Measurements from ENCODE around the gene GUCY2F. TPM values are rescaled to one million over a fixed set of nuclear protein-coding genes. Genes with fewer than 3 reads are reported as not detected.

The GUCY2F gene
- 0.12 TPM for total RNA-seq
- long read RNA-seq = 0 reads

DNA sequence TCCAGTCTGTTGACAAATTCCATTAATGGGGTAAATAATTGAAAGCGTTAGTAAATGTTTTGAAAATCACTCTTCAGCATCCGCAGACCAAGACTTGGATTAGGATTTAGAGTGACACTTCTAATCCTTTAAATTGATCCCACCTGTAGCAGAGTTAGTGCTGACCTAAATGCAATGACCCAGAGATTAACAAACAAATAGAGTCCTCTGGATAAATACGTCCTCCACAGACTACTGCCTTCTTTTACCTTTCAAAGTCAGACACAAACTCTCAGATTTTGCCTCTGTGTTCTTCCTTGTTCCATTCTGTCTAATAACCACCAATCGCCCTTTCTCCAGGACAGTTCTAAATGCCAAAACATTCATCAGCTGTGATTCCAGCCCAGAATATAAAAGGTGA lies at the start of gene GUCY2F:
Gene GUCY2F, minus strand, starts transcription at position 101 of the 400 bp plus-strand sequence. CDS start 6,150 bp downstream, outside the sequence.
- ATAC-seq (no peak), DNase-seq (no peak)
- no peak within 1 kb of the TSS for H3K27ac ChIP-seq
- H3K4me1 ChIP-seq = no peaks in the 10 kb centered on the region
- H3K27me3 ChIP-seq = no peaks in the 10 kb centered on the region
- intact Hi-C loops (cut with DNase I) = loop anchor here (10.0 kb wide), 1 partner anchor 153 kb away; no protein-coding TSS in a partner anchor
- TF ChIP-seq, protein P1, sequence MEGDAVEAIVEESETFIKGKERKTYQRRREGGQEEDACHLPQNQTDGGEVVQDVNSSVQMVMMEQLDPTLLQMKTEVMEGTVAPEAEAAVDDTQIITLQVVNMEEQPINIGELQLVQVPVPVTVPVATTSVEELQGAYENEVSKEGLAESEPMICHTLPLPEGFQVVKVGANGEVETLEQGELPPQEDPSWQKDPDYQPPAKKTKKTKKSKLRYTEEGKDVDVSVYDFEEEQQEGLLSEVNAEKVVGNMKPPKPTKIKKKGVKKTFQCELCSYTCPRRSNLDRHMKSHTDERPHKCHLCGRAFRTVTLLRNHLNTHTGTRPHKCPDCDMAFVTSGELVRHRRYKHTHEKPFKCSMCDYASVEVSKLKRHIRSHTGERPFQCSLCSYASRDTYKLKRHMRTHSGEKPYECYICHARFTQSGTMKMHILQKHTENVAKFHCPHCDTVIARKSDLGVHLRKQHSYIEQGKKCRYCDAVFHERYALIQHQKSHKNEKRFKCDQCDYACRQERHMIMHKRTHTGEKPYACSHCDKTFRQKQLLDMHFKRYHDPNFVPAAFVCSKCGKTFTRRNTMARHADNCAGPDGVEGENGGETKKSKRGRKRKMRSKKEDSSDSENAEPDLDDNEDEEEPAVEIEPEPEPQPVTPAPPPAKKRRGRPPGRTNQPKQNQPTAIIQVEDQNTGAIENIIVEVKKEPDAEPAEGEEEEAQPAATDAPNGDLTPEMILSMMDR (IDR thresholded peaks at IDR 0.05) = no peak
- no peak within 1 kb of the TSS for H3K4me3 ChIP-seq
- no peaks in the 10 kb centered on the region for H3K36me3 ChIP-seq
- H3K9me3 ChIP-seq = no peaks in the 10 kb centered on the region

GRCh38 chrX:109519001-109519400 lies 37.1 kb upstream of the GUCY2F start:
- no peaks in the 10 kb centered on the region for H3K4me1 ChIP-seq
- H3K4me3 ChIP-seq = no peak overlapping the region
- no peak overlapping the region for H3K27ac ChIP-seq
- no peak for DNase-seq
- intact Hi-C loops (cut with DNase I) = no loop called here
- H3K36me3 ChIP-seq = no peaks in the 10 kb centered on the region
- no peak for ATAC-seq
- H3K27me3 ChIP-seq = no peaks in the 10 kb centered on the region
- no peaks in the 10 kb centered on the region for H3K9me3 ChIP-seq
- TF ChIP-seq, protein P1 (IDR thresholded peaks at IDR 0.05) = no peak

GRCh38 chrX:109511113-109511512 lies 29.2 kb upstream of the GUCY2F start:
- H3K4me1 ChIP-seq = no peaks in the 10 kb centered on the region
- no peaks in the 10 kb centered on the region for H3K9me3 ChIP-seq
- DNase-seq = no peak
- intact Hi-C loops (cut with DNase I) = no loop called here
- H3K27me3 ChIP-seq = no peaks in the 10 kb centered on the region
- no peak overlapping the region for H3K27ac ChIP-seq
- no peak overlapping the region for H3K4me3 ChIP-seq
- H3K36me3 ChIP-seq = no peaks in the 10 kb centered on the region
- no peak for ATAC-seq
- TF ChIP-seq, protein P1 (IDR thresholded peaks at IDR 0.05) = no peak

DNA sequence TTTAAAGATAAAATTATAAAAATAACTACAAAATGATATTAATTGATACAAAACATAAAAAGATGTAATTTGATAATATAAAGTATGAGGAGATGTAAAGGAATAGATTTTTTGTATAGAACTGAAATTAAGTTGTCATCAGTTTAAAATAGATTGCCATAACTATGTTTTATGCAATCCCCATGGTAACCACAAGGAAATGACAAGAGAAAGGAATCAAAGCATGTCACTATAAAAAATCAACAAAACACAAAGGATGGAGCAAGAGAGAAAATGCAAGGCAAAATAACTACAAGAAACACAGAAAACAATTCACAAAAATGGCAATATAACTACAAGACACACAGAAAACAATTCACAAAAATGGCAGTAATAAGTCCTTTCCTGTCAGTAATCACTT lies 27.0 kb upstream of the GUCY2F start:
- TF ChIP-seq, protein P1 (IDR thresholded peaks at IDR 0.05) = no peak
- Histone ChIP-seq H3K27me3 (no peaks in the 10 kb centered on the region), H3K27ac (no peak overlapping the region), H3K4me1 (no peaks in the 10 kb centered on the region), H3K4me3 (no peak overlapping the region), H3K36me3 (no peaks in the 10 kb centered on the region), H3K9me3 (no peaks in the 10 kb centered on the region)
- ATAC-seq (no peak), DNase-seq (no peak)
- intact Hi-C loops (cut with DNase I) = no loop called here

- TF ChIP-seq, protein P1 (IDR thresholded peaks at IDR 0.05) = no peak
- intact Hi-C loops (cut with DNase I) = no loop called here
- H3K27me3 ChIP-seq = no peaks in the 10 kb centered on the region
Observed at GRCh38 chrX:109501176-109501575, 19.3 kb upstream of the GUCY2F start.

DNA sequence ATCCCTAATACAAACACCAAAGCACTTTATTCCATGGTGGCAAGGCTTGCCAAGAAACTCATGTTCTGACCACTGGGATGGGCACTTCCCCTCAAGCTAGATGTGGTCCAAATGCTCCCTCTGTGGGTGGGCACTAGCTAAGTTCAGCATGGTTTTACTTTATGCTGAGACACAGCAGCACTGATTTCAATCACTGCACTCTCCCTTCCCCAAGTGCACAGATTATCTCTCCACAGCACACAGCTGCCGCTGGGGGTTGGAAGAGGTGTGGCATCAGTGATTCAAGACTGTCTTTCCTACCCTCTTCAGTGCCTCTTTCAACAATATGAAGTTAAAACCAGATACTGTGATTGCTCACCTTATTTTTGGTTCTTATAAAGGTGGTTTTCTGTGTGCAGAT lies 16.5 kb upstream of the GUCY2F start:
- Histone ChIP-seq H3K27me3 (no peaks in the 10 kb centered on the region), H3K9me3 (no peaks in the 10 kb centered on the region), H3K4me1 (no peaks in the 10 kb centered on the region), H3K27ac (no peak overlapping the region), H3K36me3 (no peaks in the 10 kb centered on the region), H3K4me3 (no peak overlapping the region)
- DNase-seq = no peak
- TF ChIP-seq, protein P1 (IDR thresholded peaks at IDR 0.05) = no peak
- no peak for ATAC-seq
- intact Hi-C loops (cut with DNase I) = no loop called here

More at GRCh38 chrX:109501176-109501575, 19.3 kb upstream of the GUCY2F start:
- no peak overlapping the region for H3K27ac ChIP-seq
- no peaks in the 10 kb centered on the region for H3K4me1 ChIP-seq
- no peaks in the 10 kb centered on the region for H3K9me3 ChIP-seq
- ATAC-seq = no peak
- H3K4me3 ChIP-seq = no peak overlapping the region
- no peak for DNase-seq
- H3K36me3 ChIP-seq = no peaks in the 10 kb centered on the region
